ENCODE data around the gene IRS2. TPM values are rescaled to one million over a fixed set of nuclear protein-coding genes. Genes with fewer than 3 reads are reported as not detected.

IRS2 gene
- total and polyA plus RNA-seq, 2 donors (not counting 3 experiments of a cell fraction or from before 2014, with no cell fraction given): 1.6 to 4.4 TPM

GRCh38 chr13:109816808-109817203, 30.4 kb upstream of the IRS2 start:
- H2AFZ ChIP-seq (ENCODE audit: low read depth, low read length): no peak overlapping the region
- H3K4me1 ChIP-seq (ENCODE audit: control insufficient read depth, extremely low read depth, insufficient read depth, low read length): no peaks in the 10 kb centered on the region
- H4K20me1 ChIP-seq (replicated peaks; ENCODE audit: control insufficient read depth, extremely low read depth, insufficient read depth, low read length): no peaks in the 10 kb centered on the region
- H3K9ac ChIP-seq (replicated peaks; ENCODE audit: extremely low read depth, insufficient read depth, low read length): no peak overlapping the region
- no peak overlapping the region for H3K4me3 ChIP-seq (replicated peaks in 1 of 3; ENCODE audit: insufficient read depth in 1 of 3, low read depth in 1 of 3, low read length in 3 of 3)
- no peaks in the 10 kb centered on the region for H3K9me1 ChIP-seq (replicated peaks; ENCODE audit: control insufficient read depth, extremely low read depth, insufficient read depth, low read length)
- ChIA-PET CTCF (no interaction called here), POLR2A (no interaction called here)
- intact Hi-C loops (cut with micrococcal nuclease): no loop called here
- dilution Hi-C loops (cut with MboI; ENCODE audit: extremely low pct_ligation_motif_present, low sequenced_read_pairs): no loop called here
- no TSS peak for BruUV-seq (replicated peaks)
- no peaks in the 10 kb centered on the region for H3K27me3 ChIP-seq (ENCODE audit: control insufficient read depth in 2 of 2, insufficient read depth in 2 of 2, low read length in 2 of 2)
- no peak for DNase-seq (ENCODE audit: low read depth, low spot score)
- TF ChIP-seq MAX (IDR thresholded peaks at IDR 0.05; ENCODE audit: insufficient read depth, insufficient read length): no peak
- TF ChIP-seq, protein P1, sequence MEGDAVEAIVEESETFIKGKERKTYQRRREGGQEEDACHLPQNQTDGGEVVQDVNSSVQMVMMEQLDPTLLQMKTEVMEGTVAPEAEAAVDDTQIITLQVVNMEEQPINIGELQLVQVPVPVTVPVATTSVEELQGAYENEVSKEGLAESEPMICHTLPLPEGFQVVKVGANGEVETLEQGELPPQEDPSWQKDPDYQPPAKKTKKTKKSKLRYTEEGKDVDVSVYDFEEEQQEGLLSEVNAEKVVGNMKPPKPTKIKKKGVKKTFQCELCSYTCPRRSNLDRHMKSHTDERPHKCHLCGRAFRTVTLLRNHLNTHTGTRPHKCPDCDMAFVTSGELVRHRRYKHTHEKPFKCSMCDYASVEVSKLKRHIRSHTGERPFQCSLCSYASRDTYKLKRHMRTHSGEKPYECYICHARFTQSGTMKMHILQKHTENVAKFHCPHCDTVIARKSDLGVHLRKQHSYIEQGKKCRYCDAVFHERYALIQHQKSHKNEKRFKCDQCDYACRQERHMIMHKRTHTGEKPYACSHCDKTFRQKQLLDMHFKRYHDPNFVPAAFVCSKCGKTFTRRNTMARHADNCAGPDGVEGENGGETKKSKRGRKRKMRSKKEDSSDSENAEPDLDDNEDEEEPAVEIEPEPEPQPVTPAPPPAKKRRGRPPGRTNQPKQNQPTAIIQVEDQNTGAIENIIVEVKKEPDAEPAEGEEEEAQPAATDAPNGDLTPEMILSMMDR (IDR thresholded peaks at IDR 0.05; ENCODE audit: extremely low read depth in 1 of 2, insufficient read depth in 1 of 2, low read depth in 1 of 2, low read length in 2 of 2): no peak
- TF ChIP-seq EZH2 (IDR thresholded peaks at IDR 0.05; ENCODE audit: borderline replicate concordance, low read depth, low read length, severe bottlenecking): no peak
- TF ChIP-seq POLR2AphosphoS5 (IDR thresholded peaks at IDR 0.05; ENCODE audit: insufficient read depth, low read depth, low read length): no peak
- TF ChIP-seq JUN (IDR thresholded peaks at IDR 0.05; ENCODE audit: borderline replicate concordance, insufficient read depth, insufficient read length, low read depth): no peak
- no peak for TF ChIP-seq POLR2A (IDR thresholded peaks at IDR 0.05; ENCODE audit: low read depth, low read length)
- TF ChIP-seq FOS (IDR thresholded peaks at IDR 0.05; ENCODE audit: borderline replicate concordance, insufficient read depth, low read length): no peak
- TF ChIP-seq MYC (IDR thresholded peaks at IDR 0.05; ENCODE audit: low read depth, low read length): no peak
- TF ChIP-seq GATA2 (IDR thresholded peaks at IDR 0.05; ENCODE audit: insufficient read depth, insufficient read length, low read depth, low read length): no peak
- no peaks in the 10 kb centered on the region for H3K36me3 ChIP-seq (ENCODE audit: control insufficient read depth in 2 of 2, extremely low read depth in 1 of 2, insufficient read depth in 2 of 2, low read length in 2 of 2)
- no peak overlapping the region for H3K4me2 ChIP-seq (ENCODE audit: insufficient read depth, low read length)
- H3K27ac ChIP-seq (ENCODE audit: insufficient read depth, low read depth, low read length): no peak overlapping the region
- FAIRE-seq: no peak
- no peaks in the 10 kb centered on the region for H3K9me3 ChIP-seq (replicated peaks; ENCODE audit: control insufficient read depth, insufficient read depth, low read length)
- H3K79me2 ChIP-seq (ENCODE audit: control insufficient read depth, insufficient read depth, low read length): no peaks in the 10 kb centered on the region
